IPS-20b (cell line): ENCODE measurements around the gene TNFSF11.

Source experiments
- H3K27ac ChIP-seq: one replicate; pipeline ENCODE4 v1.5.1; 2013; ENCODE audit warnings: low read length
- H3K27me3 ChIP-seq: 2 replicates; pipeline ENCODE4 v1.6.1; 2013; ENCODE audit warnings: mild to moderate bottlenecking, low read length, inconsistent platforms; ENCODE audit not compliant: insufficient read depth
- H3K36me3 ChIP-seq: 2 replicates; pipeline ENCODE4 v1.6.1; 2013; ENCODE audit warnings: low read depth, mild to moderate bottlenecking, inconsistent platforms, low read length, moderate library complexity; ENCODE audit not compliant: insufficient read depth
- H3K4me1 ChIP-seq: 2 replicates; pipeline ENCODE4 v1.6.1; 2013; ENCODE audit warnings: mild to moderate bottlenecking, control low read depth, inconsistent platforms, low read length, moderate library complexity; ENCODE audit not compliant: insufficient read depth
- H3K4me3 ChIP-seq: 2 replicates; pipeline ENCODE4 v1.5.1; 2013; ENCODE audit warnings: mild to moderate bottlenecking, low read length, inconsistent platforms
- H3K9ac ChIP-seq: 2 replicates; pipeline ENCODE4 v1.6.1; 2013; ENCODE audit warnings: low read depth, mild to moderate bottlenecking, inconsistent platforms, low read length, moderate library complexity
- H3K9me3 ChIP-seq: 2 replicates; pipeline ENCODE4 v1.6.1; 2013; ENCODE audit warnings: mild to moderate bottlenecking, low read depth, low read length, inconsistent platforms; ENCODE audit not compliant: insufficient read depth

TNFSF11 gene

DNA sequence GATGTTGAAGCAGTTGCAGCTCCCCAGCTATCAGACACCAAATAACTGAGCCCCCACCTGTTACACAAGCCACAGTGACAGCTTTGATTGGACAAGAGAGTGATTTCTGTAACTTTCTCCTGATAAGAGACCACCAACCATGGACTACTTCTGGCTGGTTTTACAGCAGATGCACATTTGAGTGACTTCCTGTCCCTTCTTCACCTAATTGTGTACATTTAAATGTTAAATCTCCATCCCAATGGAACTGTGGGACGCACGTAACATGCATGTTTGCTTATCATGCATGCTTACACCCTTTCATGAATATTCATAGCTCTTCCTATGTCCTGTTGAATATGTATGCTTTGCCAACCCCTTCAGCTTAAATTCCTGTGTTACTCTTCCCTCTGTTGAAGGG is 6.0 kb upstream of the TNFSF11 start:
- H3K27ac ChIP-seq: no peak overlapping the region
- peaks cover 10% of the 10 kb centered on the region; the same call in 1 of the 2 replicates for H3K9me3 ChIP-seq
- H3K27me3 ChIP-seq: no peaks in the 10 kb centered on the region
- peaks cover 14% of the 10 kb centered on the region; the same call in 1 of the 2 replicates for H3K4me1 ChIP-seq
- no peak overlapping the region for H3K4me3 ChIP-seq
- no peaks in the 10 kb centered on the region for H3K36me3 ChIP-seq
- H3K9ac ChIP-seq: peak overlapping the region; percentile 5; the same call in 1 of the 2 replicates

DNA sequence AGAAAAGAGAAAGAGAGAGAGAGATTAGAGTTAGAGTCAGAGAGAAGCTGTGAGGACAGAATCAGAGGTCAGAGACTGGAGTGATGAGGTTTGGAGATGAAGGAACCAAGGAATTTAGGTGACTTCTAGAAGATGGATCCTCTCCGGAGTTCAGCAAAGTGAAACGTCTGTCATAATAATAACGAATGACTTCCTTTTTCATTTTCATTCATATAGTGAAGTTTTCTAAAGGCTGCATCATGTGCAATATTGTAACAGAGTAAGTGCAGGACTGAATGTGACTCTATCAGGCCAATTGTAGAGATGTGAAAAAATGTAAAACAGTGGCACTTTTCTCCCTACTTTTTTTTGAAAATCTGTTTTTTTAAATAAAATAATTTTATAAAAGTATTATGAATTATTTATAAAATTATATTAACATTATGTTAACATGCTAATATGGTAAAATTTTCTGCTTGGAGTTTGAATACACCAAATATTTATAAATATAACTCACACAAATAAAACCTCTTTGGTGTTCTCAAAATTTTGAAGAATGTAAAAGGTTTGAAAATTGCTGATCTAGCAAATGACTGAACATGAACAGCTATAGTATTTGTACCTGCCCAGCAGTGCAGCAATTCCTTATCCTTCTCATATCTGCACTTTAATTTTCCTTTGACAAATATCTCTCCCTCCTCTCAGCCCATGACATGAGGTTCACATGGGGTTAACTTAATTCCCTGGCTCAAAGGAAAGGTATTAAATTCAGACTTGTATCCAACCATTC is 4.2 kb upstream of the TNFSF11 start:
- Histone ChIP-seq H3K9ac (no peak overlapping the region), H3K4me1 (peaks cover 14% of the 10 kb centered on the region; the same call in 1 of the 2 replicates), H3K36me3 (no peaks in the 10 kb centered on the region), H3K9me3 (peaks cover 10% of the 10 kb centered on the region; the same call in 1 of the 2 replicates), H3K27me3 (peaks cover 18% of the 10 kb centered on the region), H3K27ac (no peak overlapping the region), H3K4me3 (no peak overlapping the region)

DNA sequence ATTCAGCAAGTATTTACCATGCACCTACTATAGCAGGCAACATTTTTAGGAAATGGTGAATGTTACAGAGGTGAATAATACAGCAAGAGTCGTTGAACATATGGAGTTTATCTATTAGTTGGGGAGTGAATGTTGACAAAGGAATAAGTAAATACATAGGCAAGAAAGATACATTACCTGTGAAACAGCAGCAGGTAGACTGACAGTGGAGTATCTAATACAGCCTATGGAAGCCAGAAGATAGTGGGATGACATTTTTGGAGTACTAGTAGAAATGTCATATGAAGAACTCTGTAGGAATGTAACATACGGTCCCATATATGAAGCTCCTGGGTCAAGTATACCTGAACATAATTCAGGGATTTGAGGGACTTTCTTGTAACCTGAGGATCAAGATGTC is 2.1 kb upstream of the TNFSF11 start:
- H3K4me3 ChIP-seq: no peak overlapping the region
- peaks cover 37% of the 10 kb centered on the region for H3K27me3 ChIP-seq

DNA sequence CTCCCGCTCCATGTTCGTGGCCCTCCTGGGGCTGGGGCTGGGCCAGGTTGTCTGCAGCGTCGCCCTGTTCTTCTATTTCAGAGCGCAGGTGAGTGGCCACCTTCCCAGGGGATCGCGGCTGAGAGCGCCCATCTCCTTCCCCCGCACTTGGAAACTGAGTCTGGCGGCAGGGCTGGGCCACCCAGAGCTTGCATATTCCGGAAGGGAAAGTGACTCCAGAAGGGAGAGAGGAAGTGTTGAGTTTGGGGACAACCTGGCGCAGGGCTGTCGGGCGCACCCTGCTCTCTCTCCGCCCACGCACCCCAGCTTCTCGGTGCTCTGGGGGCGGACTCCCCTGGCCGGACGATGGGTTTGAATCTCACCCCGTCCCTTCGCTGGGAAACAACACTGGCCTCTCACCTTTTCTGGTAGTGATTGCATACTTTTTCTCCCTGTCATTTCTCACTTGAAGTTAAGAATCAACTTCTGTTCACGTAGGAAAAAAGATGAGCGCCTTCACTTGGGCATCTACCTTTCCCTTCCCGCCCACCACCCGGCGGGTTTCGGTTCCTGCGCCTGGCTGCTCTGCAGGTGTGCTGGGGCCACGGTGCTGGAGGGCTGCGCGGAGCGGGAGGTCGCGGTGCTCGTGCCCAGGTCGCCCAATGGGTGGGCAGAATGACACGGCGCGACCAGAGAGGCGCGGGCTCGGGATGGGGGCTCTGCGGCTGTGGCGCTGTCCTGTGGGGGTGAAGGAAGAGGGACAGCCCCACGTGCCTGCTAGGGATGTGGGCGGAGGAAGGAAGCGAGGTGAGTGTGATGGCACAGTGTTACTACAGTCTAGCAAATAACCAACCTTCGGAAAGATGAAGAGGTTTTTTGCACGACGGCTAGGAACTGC is 721 bp downstream of the TNFSF11 start:
- no peak overlapping the region for H3K27ac ChIP-seq
- H3K4me1 ChIP-seq: peaks cover 26% of the 10 kb centered on the region
- H3K36me3 ChIP-seq: no peaks in the 10 kb centered on the region
- H3K27me3 ChIP-seq: peaks cover 37% of the 10 kb centered on the region
- peak overlapping the region; percentile 67; the same call in 1 of the 2 replicates for H3K9ac ChIP-seq
- H3K4me3 ChIP-seq: peak overlapping the region; percentile 82
- peaks cover 10% of the 10 kb centered on the region; the same call in 1 of the 2 replicates for H3K9me3 ChIP-seq

More for the DNA sequence above, 2.1 kb upstream of the TNFSF11 start:
- no peak overlapping the region for H3K27ac ChIP-seq
- H3K4me1 ChIP-seq: peaks cover 26% of the 10 kb centered on the region; the same call in 1 of the 2 replicates
- no peaks in the 10 kb centered on the region for H3K36me3 ChIP-seq
- H3K9me3 ChIP-seq: peaks cover 10% of the 10 kb centered on the region; the same call in 1 of the 2 replicates
- no peak overlapping the region for H3K9ac ChIP-seq

DNA sequence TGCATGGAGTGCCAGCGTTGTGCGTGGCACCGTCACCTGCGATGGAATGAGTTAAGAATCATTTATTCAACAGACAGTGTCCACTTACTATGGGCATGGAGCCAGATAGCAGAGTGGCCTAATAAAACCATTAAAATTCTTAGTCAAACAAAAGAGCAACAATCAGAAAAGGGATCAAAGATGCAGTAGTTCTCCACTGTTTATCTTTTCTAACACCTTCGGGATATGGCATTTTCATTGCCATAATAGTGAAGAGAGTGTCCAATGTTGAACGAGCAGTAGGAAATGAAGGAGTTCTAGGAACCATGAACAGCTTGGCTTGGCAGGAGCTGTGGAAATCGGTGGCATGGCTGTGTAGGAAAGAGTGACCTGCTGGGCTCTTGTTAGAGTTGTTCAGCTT is 2.0 kb downstream of the TNFSF11 start:
- peaks cover 26% of the 10 kb centered on the region for H3K4me1 ChIP-seq
- H3K9me3 ChIP-seq: peaks cover 10% of the 10 kb centered on the region; the same call in 1 of the 2 replicates
- H3K4me3 ChIP-seq: peak overlapping the region; percentile 82; the same call in 1 of the 2 replicates
- no peak overlapping the region for H3K27ac ChIP-seq
- no peaks in the 10 kb centered on the region for H3K36me3 ChIP-seq
- peaks cover 37% of the 10 kb centered on the region for H3K27me3 ChIP-seq
- H3K9ac ChIP-seq: no peak overlapping the region

DNA sequence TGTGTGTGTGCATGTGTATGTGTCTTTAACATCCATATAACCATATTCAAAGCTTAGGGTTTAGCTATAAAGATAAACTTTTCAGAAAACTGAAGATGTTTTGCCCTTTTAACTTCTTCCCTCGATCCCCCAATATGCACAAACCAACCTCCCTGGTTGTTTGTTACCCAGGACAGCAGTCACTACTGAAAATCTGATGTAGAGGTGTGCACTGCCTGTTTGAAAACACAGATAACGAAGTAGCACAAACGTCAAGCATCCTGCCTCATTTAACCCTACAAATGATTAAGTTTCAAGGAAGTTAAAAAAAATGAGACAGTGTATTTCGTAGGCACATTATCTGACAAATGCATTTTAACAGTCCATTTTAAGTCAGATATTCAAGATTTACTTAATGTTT is 3.6 kb downstream of the TNFSF11 start:
- Histone ChIP-seq H3K4me1 (peaks cover 26% of the 10 kb centered on the region), H3K27ac (no peak overlapping the region), H3K36me3 (peaks cover 10% of the 10 kb centered on the region; the same call in 1 of the 2 replicates), H3K9me3 (0 out of 2 replicates have a peak, but pooled peaks cover under 1% of the 10 kb centered on the region), H3K27me3 (peaks cover 37% of the 10 kb centered on the region), H3K4me3 (peak overlapping the region; percentile 25; the same call in 1 of the 2 replicates), H3K9ac (peak overlapping the region; percentile 39; the same call in 1 of the 2 replicates)

DNA sequence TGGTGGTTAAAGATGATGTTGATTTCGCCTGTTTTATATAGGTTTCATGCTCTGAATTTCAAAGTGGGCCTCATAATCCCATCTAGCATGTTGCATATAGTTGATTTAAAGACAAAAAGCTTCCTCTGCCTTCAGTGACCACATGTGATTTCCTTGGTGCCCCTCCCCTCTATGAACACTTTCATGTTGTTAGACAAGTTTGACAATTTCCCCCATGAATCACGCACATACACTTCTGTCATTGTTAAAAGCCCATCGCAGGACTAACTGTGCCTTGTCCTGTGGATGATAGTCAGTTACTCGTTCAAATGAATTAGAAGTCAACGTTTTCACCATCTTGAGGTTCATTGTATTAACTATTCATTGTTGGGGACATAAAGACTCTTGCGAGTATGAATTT is 6.7 kb downstream of the TNFSF11 start:
- Histone ChIP-seq H3K9ac (no peak overlapping the region), H3K4me1 (peaks cover 25% of the 10 kb centered on the region), H3K36me3 (peaks cover 13% of the 10 kb centered on the region; the same call in 1 of the 2 replicates), H3K9me3 (no peaks in the 10 kb centered on the region), H3K4me3 (no peak overlapping the region), H3K27ac (no peak overlapping the region), H3K27me3 (peaks cover 11% of the 10 kb centered on the region)

DNA sequence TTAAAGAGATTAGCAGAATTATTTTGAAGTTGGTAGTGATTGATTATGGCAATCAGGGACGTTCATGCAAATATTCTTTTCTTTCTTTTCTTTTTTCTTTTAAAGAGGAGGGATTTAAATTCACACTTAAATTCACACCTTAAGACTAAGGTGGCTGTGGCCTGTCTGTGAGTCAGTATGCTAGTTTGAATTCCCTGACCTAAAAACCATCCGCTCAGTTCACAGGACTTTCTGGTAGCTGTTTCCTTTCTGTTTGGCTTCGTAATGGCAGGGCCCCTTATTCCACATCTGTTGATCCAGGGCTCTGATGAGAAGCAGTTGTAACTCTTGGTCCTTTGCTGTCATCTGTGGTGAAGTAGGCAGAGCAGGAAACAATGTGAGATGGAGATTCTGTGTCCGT is 7.5 kb downstream of the TNFSF11 start:
- Histone ChIP-seq H3K27me3 (peaks cover 3% of the 10 kb centered on the region; the same call in 1 of the 2 replicates), H3K9ac (no peak overlapping the region), H3K36me3 (peaks cover 13% of the 10 kb centered on the region; the same call in 1 of the 2 replicates), H3K27ac (no peak overlapping the region), H3K4me1 (peaks cover 18% of the 10 kb centered on the region), H3K9me3 (no peaks in the 10 kb centered on the region), H3K4me3 (no peak overlapping the region)

DNA sequence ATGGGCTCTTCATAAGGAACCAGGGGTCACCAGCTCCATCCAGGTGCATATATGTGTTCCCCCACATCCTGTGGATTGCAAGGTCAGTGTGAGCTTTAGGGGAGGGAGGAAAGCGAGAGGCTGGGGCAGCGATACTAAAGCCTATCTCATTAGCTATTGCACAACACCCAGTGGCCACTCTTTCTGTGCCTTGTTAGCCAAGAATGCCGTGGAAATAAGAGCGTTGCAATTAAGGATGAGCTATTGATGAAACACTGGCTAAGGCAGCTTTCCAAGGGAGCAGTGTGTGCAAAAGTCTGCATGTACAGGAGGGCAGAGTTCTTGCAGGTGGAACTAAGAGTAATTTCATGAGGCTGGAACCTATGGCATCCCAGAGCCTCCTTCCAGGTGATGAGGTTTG is 17.6 kb downstream of the TNFSF11 start:
- peaks cover 19% of the 10 kb centered on the region; the same call in 1 of the 2 replicates for H3K36me3 ChIP-seq
- H3K27me3 ChIP-seq: no peaks in the 10 kb centered on the region
- no peaks in the 10 kb centered on the region for H3K9me3 ChIP-seq
- no peak overlapping the region for H3K4me3 ChIP-seq
- peaks cover 38% of the 10 kb centered on the region; the same call in 1 of the 2 replicates for H3K4me1 ChIP-seq
- peak overlapping the region; percentile 41 for H3K27ac ChIP-seq
- no peak overlapping the region; the same call in 1 of the 2 replicates for H3K9ac ChIP-seq

DNA sequence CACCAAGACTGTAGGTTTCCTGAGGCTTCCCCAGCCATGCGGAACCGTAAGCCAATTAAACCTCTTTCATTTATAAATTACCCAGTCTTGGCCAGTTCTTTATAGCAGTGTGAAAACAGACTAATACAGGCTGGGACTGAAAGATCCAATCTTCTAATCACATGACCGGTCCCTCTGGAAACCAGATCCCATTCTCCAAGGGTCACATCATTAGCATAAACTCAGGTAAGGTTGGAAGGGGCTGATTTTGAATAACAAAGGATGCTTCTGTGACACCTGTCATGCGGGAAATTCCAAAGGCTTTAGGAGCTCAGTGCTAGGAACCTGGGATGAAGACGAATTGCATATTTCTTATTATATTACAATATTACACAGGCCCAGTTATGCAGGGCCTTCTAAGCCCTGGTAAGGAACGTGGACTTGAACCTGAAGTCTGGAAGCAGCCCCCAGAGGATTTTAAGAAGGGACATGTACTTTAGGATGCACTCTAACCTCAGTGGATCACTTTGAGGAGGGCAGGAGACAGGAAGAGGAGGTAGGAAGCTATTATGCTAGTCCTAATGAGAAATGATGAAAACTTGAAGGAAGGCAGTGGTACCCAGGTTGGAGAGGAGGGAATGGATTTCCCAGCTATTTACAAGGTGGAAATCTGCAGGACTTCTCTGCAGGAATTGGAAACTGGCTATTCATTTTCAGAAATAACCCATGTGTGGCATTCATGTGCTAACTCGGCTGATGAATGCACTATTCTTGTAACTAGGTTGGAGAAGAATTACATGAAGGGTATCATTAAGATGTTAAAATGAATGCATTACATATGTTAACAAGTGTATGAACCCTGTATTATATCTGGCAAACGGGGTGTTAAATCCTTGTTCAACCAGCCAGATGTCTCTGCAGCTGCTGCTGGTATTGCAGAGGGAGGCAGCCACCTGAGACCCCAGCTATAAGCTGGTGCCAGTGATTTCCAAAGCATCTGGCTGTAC is 19.3 kb downstream of the TNFSF11 start:
- Histone ChIP-seq H3K27me3 (no peaks in the 10 kb centered on the region), H3K9ac (peak overlapping the region; percentile 29; the same call in 1 of the 2 replicates), H3K4me3 (peak overlapping the region; percentile 37; the same call in 1 of the 2 replicates), H3K9me3 (no peaks in the 10 kb centered on the region), H3K4me1 (peaks cover 41% of the 10 kb centered on the region; the same call in 1 of the 2 replicates), H3K36me3 (peaks cover 12% of the 10 kb centered on the region; the same call in 1 of the 2 replicates), H3K27ac (peak overlapping the region; percentile 41)
